ENCODE measurements around the gene TREM1. TPM values are rescaled to one million over a fixed set of nuclear protein-coding genes. Genes with fewer than 3 reads are reported as not detected.
"Not testable (repeated sequence)": the region's sequence is repeated elsewhere in the genome, so short reads cannot be mapped to it uniquely, and the experiment has no call there.

The TREM1 gene
- total RNA-seq, 4 donors from 2014 or later, result 0.25 to 5.5 TPM; not detected in 2

DNA sequence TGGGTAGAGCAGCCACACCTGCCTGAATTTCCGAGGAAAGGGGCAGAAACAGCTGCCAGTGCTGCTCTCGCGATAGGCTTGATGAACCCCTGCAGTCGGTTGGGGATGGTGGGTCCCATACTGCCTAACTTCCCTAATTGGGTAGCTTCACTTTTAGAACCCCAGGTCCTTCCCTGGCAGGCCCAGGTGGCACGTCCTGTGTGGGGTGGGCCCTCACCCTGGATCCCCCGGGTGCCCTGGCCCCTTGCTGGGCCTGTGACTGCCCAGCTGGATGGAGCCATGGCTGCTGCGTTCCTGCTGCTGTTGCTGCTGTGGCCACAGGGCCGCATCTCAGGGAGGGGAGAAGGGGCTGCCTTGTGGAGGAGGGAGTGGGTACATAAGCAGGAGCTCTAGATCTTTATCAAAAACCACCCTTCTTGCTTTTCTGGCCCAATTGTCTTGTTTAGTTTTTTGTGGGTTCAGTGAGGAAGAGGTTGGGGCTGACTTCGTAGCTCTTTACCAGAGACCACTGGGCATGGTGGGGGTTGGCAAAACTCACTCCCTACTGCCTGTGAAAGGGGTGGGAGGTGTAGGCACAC is 39.1 kb downstream of the TREM1 start:
- TF ChIP-seq POLR2AphosphoS5 (IDR thresholded peaks at IDR 0.05) (no peak), POLR2A (IDR thresholded peaks at IDR 0.05) (no peak), EP300 (IDR thresholded peaks at IDR 0.05) (no peak)
- TF ChIP-seq, protein P1, sequence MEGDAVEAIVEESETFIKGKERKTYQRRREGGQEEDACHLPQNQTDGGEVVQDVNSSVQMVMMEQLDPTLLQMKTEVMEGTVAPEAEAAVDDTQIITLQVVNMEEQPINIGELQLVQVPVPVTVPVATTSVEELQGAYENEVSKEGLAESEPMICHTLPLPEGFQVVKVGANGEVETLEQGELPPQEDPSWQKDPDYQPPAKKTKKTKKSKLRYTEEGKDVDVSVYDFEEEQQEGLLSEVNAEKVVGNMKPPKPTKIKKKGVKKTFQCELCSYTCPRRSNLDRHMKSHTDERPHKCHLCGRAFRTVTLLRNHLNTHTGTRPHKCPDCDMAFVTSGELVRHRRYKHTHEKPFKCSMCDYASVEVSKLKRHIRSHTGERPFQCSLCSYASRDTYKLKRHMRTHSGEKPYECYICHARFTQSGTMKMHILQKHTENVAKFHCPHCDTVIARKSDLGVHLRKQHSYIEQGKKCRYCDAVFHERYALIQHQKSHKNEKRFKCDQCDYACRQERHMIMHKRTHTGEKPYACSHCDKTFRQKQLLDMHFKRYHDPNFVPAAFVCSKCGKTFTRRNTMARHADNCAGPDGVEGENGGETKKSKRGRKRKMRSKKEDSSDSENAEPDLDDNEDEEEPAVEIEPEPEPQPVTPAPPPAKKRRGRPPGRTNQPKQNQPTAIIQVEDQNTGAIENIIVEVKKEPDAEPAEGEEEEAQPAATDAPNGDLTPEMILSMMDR (IDR thresholded peaks at IDR 0.05), result no peak
- no peak for ATAC-seq
- Histone ChIP-seq H3K4me3 (no peak overlapping the region), H3K36me3 (no peaks in the 10 kb centered on the region), H3K9me3 (no peaks in the 10 kb centered on the region), H3K27ac (no peak overlapping the region), H3K4me1 (no peaks in the 10 kb centered on the region), H3K27me3 (peaks cover 28% of the 10 kb centered on the region)
- 67% methylated on average over 5 of the region's 9 CpGs; no CpG with 5 or more reads in 1 of the 2 donors for WGBS, 2 donors (ENCODE audit: low coverage in 1 of 2)

DNA sequence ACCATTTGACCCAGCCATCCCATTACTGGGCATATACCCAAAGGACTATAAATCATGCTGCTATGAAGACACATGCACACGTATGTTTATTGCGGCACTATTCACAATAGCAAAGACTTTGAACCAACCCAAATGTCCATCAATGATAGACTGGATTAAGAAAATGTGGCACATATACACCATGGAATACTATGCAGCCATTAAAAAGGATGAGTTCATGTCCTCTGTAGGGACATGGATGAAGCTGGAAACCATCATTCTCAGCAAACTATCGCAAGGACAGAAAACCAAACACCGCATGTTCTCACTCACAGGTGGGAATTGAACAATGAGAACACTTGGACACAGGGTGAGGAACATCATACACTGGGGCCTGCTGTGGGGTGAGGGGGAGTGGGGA is 40.0 kb downstream of the TREM1 start:
- H3K27me3 ChIP-seq, result peaks cover 27% of the 10 kb centered on the region
- WGBS, 2 donors (ENCODE audit: low coverage in 1 of 2), result 100% methylated on average over 2 of the region's 4 CpGs
- H3K4me3 ChIP-seq, H3K9me3 ChIP-seq, H3K27ac ChIP-seq, H3K4me1 ChIP-seq, ATAC-seq, H3K36me3 ChIP-seq: not testable (repeated sequence)

DNA sequence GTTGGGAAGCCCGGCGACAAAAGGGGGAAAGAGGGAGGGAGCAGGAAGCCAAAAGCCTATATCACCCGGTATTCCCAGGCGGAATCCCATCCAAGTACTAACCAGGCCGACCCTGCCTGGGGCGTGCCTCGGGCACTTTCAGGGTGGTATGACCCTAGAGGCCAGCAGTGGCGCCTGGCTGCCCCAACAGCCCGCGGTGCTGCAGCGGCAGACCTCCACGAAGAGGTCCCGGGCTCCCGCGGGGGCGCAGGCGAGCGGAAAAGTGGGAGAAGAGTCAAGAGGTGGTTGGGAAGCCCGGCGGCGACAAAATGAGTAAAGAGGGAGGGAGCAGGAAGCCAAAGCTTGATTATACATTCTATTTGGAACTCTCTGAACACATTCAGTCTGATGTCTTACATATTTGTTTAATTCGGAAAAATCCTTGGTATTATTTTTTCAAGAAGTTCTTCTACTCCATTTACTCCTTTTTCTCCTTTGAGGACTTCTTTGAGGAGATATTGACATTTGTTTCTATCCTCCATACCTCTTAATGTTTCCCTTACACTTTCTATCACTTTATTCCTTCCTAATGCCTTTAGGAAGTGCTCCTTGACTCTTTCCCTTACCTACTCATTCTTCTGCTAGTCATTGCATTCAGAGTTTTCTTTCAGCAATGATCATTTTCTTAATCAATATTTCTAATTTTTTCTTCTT is 46.9 kb downstream of the TREM1 start:
- TF ChIP-seq, protein P1 (IDR thresholded peaks at IDR 0.05), result no peak
- no peak for TF ChIP-seq POLR2AphosphoS5 (IDR thresholded peaks at IDR 0.05)
- TF ChIP-seq POLR2A (IDR thresholded peaks at IDR 0.05), result no peak
- no peak for TF ChIP-seq EP300 (IDR thresholded peaks at IDR 0.05)
- WGBS, 2 donors (ENCODE audit: low coverage in 1 of 2), result 6 to 12% methylated on average over 5 to 11 of the region's 22 CpGs
- Histone ChIP-seq H3K36me3 (no peaks in the 10 kb centered on the region), H3K4me3 (no peak overlapping the region), H3K9me3 (no peaks in the 10 kb centered on the region), H3K27ac (no peak overlapping the region), H3K27me3 (peaks cover 61% of the 10 kb centered on the region), H3K4me1 (no peaks in the 10 kb centered on the region)
- no peak for ATAC-seq

DNA sequence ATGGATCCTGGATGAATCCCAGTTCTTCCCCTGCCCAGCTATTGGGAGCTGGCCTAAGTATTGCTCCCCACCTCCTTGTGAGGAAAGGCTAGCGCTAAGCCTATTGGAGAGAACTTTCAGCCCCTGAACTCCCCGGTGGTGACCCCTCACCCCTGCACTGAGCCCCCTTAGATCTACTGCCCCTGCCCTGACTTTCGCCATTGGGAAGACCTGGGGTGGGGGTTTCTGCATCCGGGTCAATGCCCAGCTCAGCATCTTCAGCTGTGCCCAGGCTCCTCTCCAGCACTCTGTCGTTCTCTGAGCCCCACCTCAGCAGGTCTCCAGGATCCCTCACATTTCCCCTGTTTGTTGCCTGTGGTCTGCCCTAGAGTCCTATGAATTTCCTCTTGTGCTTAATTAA is 49.4 kb downstream of the TREM1 start:
- H3K4me3 ChIP-seq, result no peak overlapping the region
- H3K27ac ChIP-seq, result no peak overlapping the region
- H3K9me3 ChIP-seq, result no peaks in the 10 kb centered on the region
- WGBS, 2 donors (ENCODE audit: low coverage in 1 of 2), result 17% methylated on average over 1 of the region's 5 CpGs; no CpG with 5 or more reads in 1 of the 2 donors
- no peak for ATAC-seq
- no peaks in the 10 kb centered on the region for H3K36me3 ChIP-seq
- H3K27me3 ChIP-seq, result peaks cover 55% of the 10 kb centered on the region
- no peaks in the 10 kb centered on the region for H3K4me1 ChIP-seq
- TF ChIP-seq EP300 (IDR thresholded peaks at IDR 0.05), result no peak
- TF ChIP-seq POLR2AphosphoS5 (IDR thresholded peaks at IDR 0.05), result no peak
- no peak for TF ChIP-seq POLR2A (IDR thresholded peaks at IDR 0.05)
- TF ChIP-seq, protein P1 (IDR thresholded peaks at IDR 0.05), result no peak

DNA sequence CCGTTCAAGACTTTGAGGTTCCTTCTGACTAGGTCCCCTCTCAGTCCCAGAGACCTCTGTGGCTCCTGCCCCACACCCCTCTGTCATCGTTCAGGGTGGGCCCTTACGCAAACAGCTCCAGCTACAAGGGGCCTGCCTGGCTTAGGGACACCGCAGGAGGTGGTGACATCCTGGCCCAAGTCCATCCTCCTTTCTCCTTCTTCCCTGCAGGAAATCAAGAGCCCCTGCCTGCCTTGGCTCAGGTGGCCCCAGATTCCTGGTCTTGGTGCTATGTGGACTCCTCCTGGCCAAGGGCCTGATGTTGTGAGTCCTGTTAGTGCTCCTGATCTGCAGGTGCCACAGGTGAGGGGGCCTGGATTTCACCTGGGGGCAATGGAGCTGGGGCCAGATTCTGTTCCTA is 50.2 kb downstream of the TREM1 start:
- Histone ChIP-seq H3K4me3 (no peak overlapping the region), H3K4me1 (no peaks in the 10 kb centered on the region), H3K9me3 (no peaks in the 10 kb centered on the region), H3K27me3 (peaks cover 47% of the 10 kb centered on the region), H3K36me3 (no peaks in the 10 kb centered on the region), H3K27ac (no peak overlapping the region)
- ATAC-seq, result no peak
- 79 to 80% methylated on average over 2 to 3 of the region's 4 CpGs for WGBS, 2 donors (ENCODE audit: low coverage in 1 of 2)
- no peak for TF ChIP-seq EP300 (IDR thresholded peaks at IDR 0.05)

DNA sequence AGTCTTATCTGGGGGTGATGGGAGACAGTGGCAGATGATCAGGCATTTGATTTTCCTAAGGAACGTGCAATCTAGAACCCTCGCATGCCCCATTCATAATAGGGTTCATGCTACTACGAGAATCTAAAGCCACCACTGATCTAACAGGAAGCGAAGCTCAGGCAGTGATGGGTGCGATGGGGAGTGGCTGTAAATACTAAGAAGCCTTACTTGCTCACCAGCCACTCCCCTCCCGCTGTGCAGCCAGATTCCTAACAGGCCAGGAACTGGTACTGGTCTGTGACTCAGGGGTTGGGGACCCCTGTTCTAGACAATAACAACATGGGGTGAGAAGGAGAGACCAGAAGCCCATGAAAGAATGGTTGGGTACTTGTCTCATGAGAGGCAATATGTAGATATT is 53.8 kb downstream of the TREM1 start:
- TF ChIP-seq POLR2A (IDR thresholded peaks at IDR 0.05) (no peak), POLR2AphosphoS5 (IDR thresholded peaks at IDR 0.05) (no peak), EP300 (IDR thresholded peaks at IDR 0.05) (no peak)
- TF ChIP-seq, protein P1 (IDR thresholded peaks at IDR 0.05), result no peak
- no peaks in the 10 kb centered on the region for H3K9me3 ChIP-seq
- whole genome bisulfite sequencing, 2 donors (ENCODE audit: low coverage in 1 of 2), result 72 to 90% methylated on average over 4 to 6 of the region's 6 CpGs
- H3K36me3 ChIP-seq, result no peaks in the 10 kb centered on the region
- no peak overlapping the region for H3K27ac ChIP-seq
- peaks cover 42% of the 10 kb centered on the region for H3K27me3 ChIP-seq
- H3K4me3 ChIP-seq, result no peak overlapping the region
- no peaks in the 10 kb centered on the region for H3K4me1 ChIP-seq
- no peak for ATAC-seq

Measured in gastroesophageal sphincter (tissue), 4 donors.